Esophagus muscularis mucosa (tissue), 4 donors: ENCODE measurements around the gene FCER2. TPM values are rescaled to one million over a fixed set of nuclear protein-coding genes. Genes with fewer than 3 reads are reported as not detected.

Experiments used
- DNase-seq: peaks from one replicate; pipeline ENCODE4 v3.0.0-alpha.2; 2017; ENCODE audit errors: extremely low spot score
- H3K27ac ChIP-seq, 4 donors: fragments of 200-600 bp; sonication (generic); replicated peaks in 1 of 4; 1 replicate in 3 of 4; 2 replicates in 1 of 4; pipeline ENCODE4 v1.5.1; 2016 to 2019; ENCODE audit warnings: mild to moderate bottlenecking in 1 of 4
- H3K27me3 ChIP-seq, 4 donors: fragments of 200-600 bp; sonication (generic); one replicate each; pipeline versions ENCODE4 v1.5.1 to v1.6.0; 2016 to 2019
- H3K36me3 ChIP-seq, 4 donors: fragments of 200-600 bp; sonication (generic); one replicate each; pipeline ENCODE4 v1.5.1; 2016 to 2019
- H3K4me1 ChIP-seq, 4 donors: fragments of 200-600 bp; sonication (generic); one replicate each; pipeline ENCODE4 v1.5.1; 2016 to 2019
- H3K4me3 ChIP-seq, 4 donors: fragments of 200-600 bp; sonication (generic); 1 replicate in 2 of 4; 2 replicates in 2 of 4; pipeline ENCODE4 v1.5.1; 2016 to 2019; ENCODE audit warnings: mild to moderate bottlenecking in 4 of 4, moderate library complexity in 1 of 4
- H3K9me3 ChIP-seq, 4 donors: fragments of 200-600 bp; sonication (generic); 1 replicate in 3 of 4; 2 replicates in 1 of 4; pipeline ENCODE4 v1.5.1; 2016 to 2019
- EP300 ChIP-seq: sonication (generic); formaldehyde crosslinking; IDR thresholded peaks from one replicate; pipeline ENCODE4 v1.6.1; 2017; ENCODE audit warnings: antibody characterized with exemption
- POLR2A ChIP-seq: fragments of 450-650 bp; IDR thresholded peaks from one replicate; pipeline ENCODE4 v1.6.1; 2017; ENCODE audit warnings: antibody characterized with exemption, moderate library complexity, mild to moderate bottlenecking, low read depth
- POLR2AphosphoS5 ChIP-seq, 2 donors: sonication (generic); formaldehyde crosslinking; IDR thresholded peaks; one replicate each; pipeline ENCODE4 v1.6.1; 2017; ENCODE audit warnings: antibody characterized with exemption in 2 of 2
- WGBS: methylation state at CpG from one replicate; pipeline ENCODE4 v1.1.5; 2018; 5-methylcytosine and 5-hydroxymethylcytosine counted together
- intact Hi-C: fragments of 100-400 bp; cut with DNase I; formaldehyde crosslinking; loops from one replicate; pipeline ENCODE4 v1.15.1; 2023
- total RNA-seq, 4 donors: library from RNA; depleted of rRNA; stranded (reverse); fragments of >200 nt; gene quantifications; one replicate each; pipeline versions ENCODE4 v1.1.0 to v1.2.1, GENCODE V29; 2016
- TF ChIP-seq, protein P1 (sequence below), 3 experiments: fragments of 200-600 bp in 2 of 3; fragments of 450-650 bp in 1 of 3; sonication (generic) in 2 of 3; IDR thresholded peaks; one replicate each; pipeline ENCODE4 v1.5.1; 2017 to 2019; ENCODE audit warnings: antibody characterized with exemption in 3 of 3, mild to moderate bottlenecking in 2 of 3, moderate library complexity in 1 of 3

Gene FCER2
- total RNA-seq, 4 donors from 2014 or later, result 0.29 TPM; not detected in 3

DNA sequence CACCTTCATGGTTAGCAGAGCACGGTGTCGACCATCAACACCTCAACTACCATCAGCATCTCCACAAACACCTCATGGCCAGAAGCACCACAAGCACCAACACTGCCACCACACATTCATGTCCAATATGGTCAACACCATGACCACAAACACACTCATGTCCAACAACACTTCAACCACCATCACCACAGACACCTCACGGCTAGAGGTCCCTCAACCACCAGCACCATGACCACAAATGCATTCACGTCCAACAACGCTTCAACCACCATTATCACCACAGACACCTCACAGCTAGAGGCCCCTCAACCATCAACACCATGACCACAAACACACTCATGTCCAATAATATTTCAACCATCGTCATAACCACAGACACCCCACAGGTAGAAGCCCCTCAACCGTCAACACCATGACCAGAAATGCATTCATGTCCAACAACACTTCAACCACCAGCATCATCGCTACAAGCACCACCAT, 11.1 kb downstream of the FCER2 start:
- Histone ChIP-seq H3K27ac (no peak overlapping the region), H3K27me3 (peaks cover 0 to 45% (median 2%) of the 10 kb centered on the region in 4 donors), H3K36me3 (no peaks in the 10 kb centered on the region), H3K9me3 (no peaks in the 10 kb centered on the region), H3K4me1 (no peaks in the 10 kb centered on the region), H3K4me3 (no peak overlapping the region)
- intact Hi-C loops, result no loop called here
- no peak for DNase-seq
- WGBS, result 81% methylated on average over 8 of the region's 8 CpGs
- TF ChIP-seq POLR2A (no peak), EP300 (no peak), POLR2AphosphoS5 (IDR thresholded peaks at IDR 0.05) (no peak)
- TF ChIP-seq, protein P1, sequence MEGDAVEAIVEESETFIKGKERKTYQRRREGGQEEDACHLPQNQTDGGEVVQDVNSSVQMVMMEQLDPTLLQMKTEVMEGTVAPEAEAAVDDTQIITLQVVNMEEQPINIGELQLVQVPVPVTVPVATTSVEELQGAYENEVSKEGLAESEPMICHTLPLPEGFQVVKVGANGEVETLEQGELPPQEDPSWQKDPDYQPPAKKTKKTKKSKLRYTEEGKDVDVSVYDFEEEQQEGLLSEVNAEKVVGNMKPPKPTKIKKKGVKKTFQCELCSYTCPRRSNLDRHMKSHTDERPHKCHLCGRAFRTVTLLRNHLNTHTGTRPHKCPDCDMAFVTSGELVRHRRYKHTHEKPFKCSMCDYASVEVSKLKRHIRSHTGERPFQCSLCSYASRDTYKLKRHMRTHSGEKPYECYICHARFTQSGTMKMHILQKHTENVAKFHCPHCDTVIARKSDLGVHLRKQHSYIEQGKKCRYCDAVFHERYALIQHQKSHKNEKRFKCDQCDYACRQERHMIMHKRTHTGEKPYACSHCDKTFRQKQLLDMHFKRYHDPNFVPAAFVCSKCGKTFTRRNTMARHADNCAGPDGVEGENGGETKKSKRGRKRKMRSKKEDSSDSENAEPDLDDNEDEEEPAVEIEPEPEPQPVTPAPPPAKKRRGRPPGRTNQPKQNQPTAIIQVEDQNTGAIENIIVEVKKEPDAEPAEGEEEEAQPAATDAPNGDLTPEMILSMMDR (IDR thresholded peaks at IDR 0.05), result no peak

DNA sequence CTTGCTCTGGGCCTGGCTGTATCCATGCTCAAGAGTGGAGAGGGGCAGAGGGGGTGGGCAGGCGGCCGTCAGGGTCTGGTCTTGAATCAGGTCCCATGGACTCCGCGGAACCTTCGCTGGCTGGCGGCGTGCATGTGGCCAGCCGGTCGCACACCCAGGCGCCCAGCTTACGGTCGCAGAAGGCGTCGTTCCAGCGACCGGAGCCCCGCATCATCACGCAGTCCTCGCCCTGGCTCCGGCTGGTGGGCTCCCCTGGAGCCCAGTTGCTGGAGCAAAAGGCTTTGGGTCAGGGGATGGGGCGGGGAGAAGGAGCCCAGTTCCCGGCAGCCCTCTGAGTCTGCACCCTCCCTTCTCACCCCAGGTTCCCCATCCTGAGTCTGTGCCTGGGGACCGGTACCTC, 12.8 kb downstream of the FCER2 start:
- no peak overlapping the region for H3K27ac ChIP-seq
- H3K4me1 ChIP-seq, result no peaks in the 10 kb centered on the region
- H3K36me3 ChIP-seq, result peaks cover 0 to 15% (median 6%) of the 10 kb centered on the region in 4 donors
- no peaks in the 10 kb centered on the region for H3K9me3 ChIP-seq
- no peak for DNase-seq
- TF ChIP-seq EP300, result no peak
- no peak for TF ChIP-seq POLR2AphosphoS5 (IDR thresholded peaks at IDR 0.05)
- no peak for TF ChIP-seq POLR2A
- TF ChIP-seq, protein P1 (IDR thresholded peaks at IDR 0.05), result no peak
- peaks cover 0 to 31% (median 2%) of the 10 kb centered on the region in 4 donors for H3K27me3 ChIP-seq
- no peak overlapping the region for H3K4me3 ChIP-seq
- intact Hi-C loops, result loop anchor here (10.0 kb wide), 1 partner anchor 106 kb away; no protein-coding TSS in a partner anchor
- WGBS, result 46% methylated on average over 6 of the region's 23 CpGs

DNA sequence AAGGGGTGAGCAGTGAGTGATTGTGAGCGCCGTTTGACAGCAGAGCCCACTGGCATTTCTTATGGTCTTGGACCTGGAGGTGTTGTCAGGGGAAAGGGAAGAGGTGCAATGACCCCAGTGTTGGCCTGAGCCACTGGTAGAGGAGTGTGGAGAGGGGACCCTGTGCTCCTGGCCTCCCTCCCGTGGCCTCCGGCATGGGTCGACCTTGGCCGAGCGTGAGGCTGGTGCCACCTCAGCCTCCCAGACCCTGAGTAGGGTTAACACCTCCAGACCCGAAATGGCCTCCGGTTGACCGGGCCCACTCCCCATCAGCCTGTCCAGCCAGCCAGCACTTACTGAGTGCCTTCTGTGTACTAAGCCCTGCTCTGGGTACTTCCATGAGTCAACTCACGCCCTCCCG, 14.8 kb downstream of the FCER2 start:
- 84% methylated on average over 5 of the region's 12 CpGs for WGBS
- H3K27me3 ChIP-seq, result peaks cover 0 to 31% (median 2%) of the 10 kb centered on the region in 4 donors
- no peak for DNase-seq
- TF ChIP-seq POLR2AphosphoS5 (IDR thresholded peaks at IDR 0.05) (no peak), POLR2A (no peak), EP300 (no peak)
- TF ChIP-seq, protein P1 (IDR thresholded peaks at IDR 0.05), result no peak
- H3K4me1 ChIP-seq, result peaks cover 1 to 8% (median 5%) of the 10 kb centered on the region in 4 donors
- intact Hi-C loops, result loop anchor here (10.0 kb wide), 1 partner anchor 108 kb away; no protein-coding TSS in a partner anchor
- no peak overlapping the region for H3K4me3 ChIP-seq
- H3K36me3 ChIP-seq, result peaks cover 0 to 35% (median 26%) of the 10 kb centered on the region in 4 donors
- H3K27ac ChIP-seq, result no peak overlapping the region
- no peaks in the 10 kb centered on the region for H3K9me3 ChIP-seq

DNA sequence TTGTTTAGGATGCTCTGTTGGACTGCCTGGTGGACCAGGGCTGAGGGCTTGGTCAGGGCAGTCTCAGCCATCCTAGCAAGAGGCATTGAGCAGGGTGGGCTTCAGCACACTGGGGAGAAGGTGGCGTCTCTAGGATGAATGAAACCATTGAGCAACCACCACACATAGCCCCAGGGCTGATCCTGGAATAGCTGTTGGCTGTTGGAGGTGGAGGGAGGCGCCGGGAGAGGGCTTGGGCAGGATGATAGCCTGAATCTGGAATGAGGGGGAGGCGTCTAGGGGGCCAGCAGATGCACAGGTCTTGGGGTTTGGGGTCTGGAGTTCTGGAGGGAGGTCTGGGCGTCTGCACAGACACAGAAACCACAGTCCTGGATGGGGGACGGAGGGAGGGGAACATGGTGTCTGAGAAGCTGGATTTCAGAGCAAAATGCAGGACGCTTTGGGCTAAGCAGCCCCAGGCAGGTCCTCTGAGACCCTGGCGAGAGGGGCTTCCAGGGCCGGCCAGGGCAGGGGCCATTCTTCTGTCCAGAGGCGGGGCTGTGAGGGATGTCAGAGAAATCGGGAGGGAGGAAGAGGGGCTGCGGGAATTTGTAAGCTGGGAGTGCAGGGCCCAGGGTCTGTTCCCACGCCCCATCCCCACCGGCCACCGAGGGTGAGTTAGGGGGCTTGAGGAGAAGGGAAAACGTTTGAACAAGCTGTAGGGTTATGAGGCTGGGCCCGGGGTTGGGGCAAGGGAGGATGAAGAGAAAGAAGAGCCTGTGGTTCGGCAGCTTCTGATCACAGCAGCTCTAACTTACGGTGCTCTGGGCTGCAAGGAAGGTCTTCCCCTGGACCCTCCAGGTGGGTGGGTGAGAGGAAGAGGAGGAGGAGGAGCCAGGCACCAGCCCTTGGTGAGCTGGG, 16.1 kb downstream of the FCER2 start:
- intact Hi-C loops, result loop anchor here (10.0 kb wide), 1 partner anchor 109 kb away; no protein-coding TSS in a partner anchor
- H3K4me3 ChIP-seq, result no peak overlapping the region
- peaks cover 6 to 21% (median 17%) of the 10 kb centered on the region in 4 donors for H3K4me1 ChIP-seq
- no peak overlapping the region for H3K27ac ChIP-seq
- 47% methylated on average over 19 of the region's 19 CpGs for WGBS
- DNase-seq, result no peak
- H3K36me3 ChIP-seq, result peaks cover 0 to 36% (median 27%) of the 10 kb centered on the region in 4 donors
- H3K27me3 ChIP-seq, result peaks cover 0 to 21% (median 2%) of the 10 kb centered on the region in 4 donors
- H3K9me3 ChIP-seq, result no peaks in the 10 kb centered on the region
- TF ChIP-seq POLR2AphosphoS5 (IDR thresholded peaks at IDR 0.05), result no peak
- TF ChIP-seq, protein P1 (IDR thresholded peaks at IDR 0.05), result no peak
- TF ChIP-seq EP300, result no peak
- no peak for TF ChIP-seq POLR2A
